ENCODE measurements around the gene SNX20. TPM values are rescaled to one million over a fixed set of nuclear protein-coding genes. Genes with fewer than 3 reads are reported as not detected.

The SNX20 gene
- total RNA-seq, 1 donor from 2014 or later: 2.2 TPM

- H3K27me3 ChIP-seq: no peaks in the 10 kb centered on the region
- H3K4me3 ChIP-seq: no peak overlapping the region
- peaks cover 10% of the 10 kb centered on the region for H3K9me3 ChIP-seq
- H3K4me1 ChIP-seq: peaks cover 16% of the 10 kb centered on the region
- TF ChIP-seq POLR2AphosphoS5 (IDR thresholded peaks at IDR 0.05; ENCODE audit: insufficient read depth in 1 of 2, low read depth in 1 of 2): no peak
- TF ChIP-seq, protein P1, sequence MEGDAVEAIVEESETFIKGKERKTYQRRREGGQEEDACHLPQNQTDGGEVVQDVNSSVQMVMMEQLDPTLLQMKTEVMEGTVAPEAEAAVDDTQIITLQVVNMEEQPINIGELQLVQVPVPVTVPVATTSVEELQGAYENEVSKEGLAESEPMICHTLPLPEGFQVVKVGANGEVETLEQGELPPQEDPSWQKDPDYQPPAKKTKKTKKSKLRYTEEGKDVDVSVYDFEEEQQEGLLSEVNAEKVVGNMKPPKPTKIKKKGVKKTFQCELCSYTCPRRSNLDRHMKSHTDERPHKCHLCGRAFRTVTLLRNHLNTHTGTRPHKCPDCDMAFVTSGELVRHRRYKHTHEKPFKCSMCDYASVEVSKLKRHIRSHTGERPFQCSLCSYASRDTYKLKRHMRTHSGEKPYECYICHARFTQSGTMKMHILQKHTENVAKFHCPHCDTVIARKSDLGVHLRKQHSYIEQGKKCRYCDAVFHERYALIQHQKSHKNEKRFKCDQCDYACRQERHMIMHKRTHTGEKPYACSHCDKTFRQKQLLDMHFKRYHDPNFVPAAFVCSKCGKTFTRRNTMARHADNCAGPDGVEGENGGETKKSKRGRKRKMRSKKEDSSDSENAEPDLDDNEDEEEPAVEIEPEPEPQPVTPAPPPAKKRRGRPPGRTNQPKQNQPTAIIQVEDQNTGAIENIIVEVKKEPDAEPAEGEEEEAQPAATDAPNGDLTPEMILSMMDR (IDR thresholded peaks at IDR 0.05): no peak
- TF ChIP-seq POLR2A (IDR thresholded peaks at IDR 0.05): no peak
- H3K27ac ChIP-seq: no peak overlapping the region
- H3K36me3 ChIP-seq: no peaks in the 10 kb centered on the region
- intact Hi-C loops (cut with DNase I): loop anchor here (10.0 kb wide), 2 partner anchors 295 to 455 kb away; no protein-coding TSS in a partner anchor
- DNase-seq (ENCODE audit: extremely low spot score in 2 of 2): no peak
These were observed 11.4 kb downstream of the SNX20 start for GRCh38 chr16:50669741-50670140.

GRCh38 chr16:50668368-50669008 is 12.6 kb downstream of the SNX20 start:
- TF ChIP-seq, protein P1 (IDR thresholded peaks at IDR 0.05): no peak
- TF ChIP-seq POLR2AphosphoS5 (IDR thresholded peaks at IDR 0.05; ENCODE audit: insufficient read depth in 1 of 2, low read depth in 1 of 2) (no peak), POLR2A (IDR thresholded peaks at IDR 0.05) (no peak)
- no peak overlapping the region for H3K4me3 ChIP-seq
- DNase-seq (ENCODE audit: extremely low spot score in 2 of 2): no peak
- no peaks in the 10 kb centered on the region for H3K36me3 ChIP-seq
- intact Hi-C loops (cut with DNase I): loop anchor here (10.0 kb wide), 2 partner anchors 294 to 454 kb away; no protein-coding TSS in a partner anchor
- H3K27me3 ChIP-seq: no peaks in the 10 kb centered on the region
- H3K4me1 ChIP-seq: peaks cover 16% of the 10 kb centered on the region
- no peak overlapping the region for H3K27ac ChIP-seq
- H3K9me3 ChIP-seq: peaks cover 10% of the 10 kb centered on the region

GRCh38 chr16:50667497-50668367 is 13.4 kb downstream of the SNX20 start:
- H3K27ac ChIP-seq: no peak overlapping the region
- H3K9me3 ChIP-seq: peaks cover 10% of the 10 kb centered on the region
- intact Hi-C loops (cut with DNase I): loop anchor here (10.0 kb wide), 2 partner anchors 293 to 453 kb away; no protein-coding TSS in a partner anchor
- no peak for TF ChIP-seq POLR2A (IDR thresholded peaks at IDR 0.05)
- TF ChIP-seq, protein P1 (IDR thresholded peaks at IDR 0.05): no peak
- no peak for TF ChIP-seq POLR2AphosphoS5 (IDR thresholded peaks at IDR 0.05; ENCODE audit: insufficient read depth in 1 of 2, low read depth in 1 of 2)
- H3K4me3 ChIP-seq: no peak overlapping the region
- no peaks in the 10 kb centered on the region for H3K36me3 ChIP-seq
- DNase-seq (ENCODE audit: extremely low spot score in 2 of 2): no peak
- H3K27me3 ChIP-seq: no peaks in the 10 kb centered on the region
- peaks cover 16% of the 10 kb centered on the region for H3K4me1 ChIP-seq

GRCh38 chr16:50666658-50667496 is 14.2 kb downstream of the SNX20 start:
- Histone ChIP-seq H3K4me1 (peaks cover 16% of the 10 kb centered on the region), H3K27ac (no peak overlapping the region), H3K4me3 (no peak overlapping the region), H3K27me3 (no peaks in the 10 kb centered on the region), H3K36me3 (no peaks in the 10 kb centered on the region), H3K9me3 (peaks cover 6% of the 10 kb centered on the region)
- TF ChIP-seq POLR2A (IDR thresholded peaks at IDR 0.05) (no peak), POLR2AphosphoS5 (IDR thresholded peaks at IDR 0.05; ENCODE audit: insufficient read depth in 1 of 2, low read depth in 1 of 2) (no peak)
- TF ChIP-seq, protein P1 (IDR thresholded peaks at IDR 0.05): no peak
- no peak for DNase-seq (ENCODE audit: extremely low spot score in 2 of 2)
- intact Hi-C loops (cut with DNase I): loop anchor here (10.0 kb wide), 2 partner anchors 292 to 452 kb away; no protein-coding TSS in a partner anchor
